NCI-H460 (cell line): ENCODE measurements around the gene LPCAT2. TPM values are rescaled to one million over a fixed set of nuclear protein-coding genes. Genes with fewer than 3 reads are reported as not detected.

Experiments used
- total RNA-seq: library from RNA; depleted of rRNA; stranded (reverse); fragments of >200 nt; shearing (Covaris generic); gene quantifications from 2 replicates; pipeline ENCODE4 v1.2.3, GENCODE V29; 2014; rRNA removed

Gene LPCAT2
- total RNA-seq, 1 experiment from 2014 or later = 2.1 TPM

Other genes with a start within 250 kb of the LPCAT2 start
- not detected in 2 replicates for gene IRX6, start 184.9 kb upstream of the LPCAT2 start, total RNA-seq
- gene MMP2, start 29.9 kb upstream of the LPCAT2 start, total RNA-seq = 0.27 TPM in 1 of 2 replicates, not detected in the other
- not detected in 2 replicates for gene CAPNS2, start 57.6 kb downstream of the LPCAT2 start, total RNA-seq
- gene SLC6A2, start 146.9 kb downstream of the LPCAT2 start, total RNA-seq = not detected in 2 replicates